OCI-LY1 (cell line): ENCODE measurements around the gene SLCO2A1.

ENCODE experiments used
- H2AFZ ChIP-seq: fragments of 200-600 bp; sonication (generic), shearing (Covaris generic); 2 replicates; pipeline ENCODE4 v1.6.0; 2014; ENCODE audit warnings: antibody characterized with exemption, mild to moderate bottlenecking, low read length
- H3F3A ChIP-seq: fragments of 200-600 bp; sonication (generic), shearing (Covaris generic); 2 replicates; pipeline ENCODE4 v1.6.0; 2014; ENCODE audit warnings: mild to moderate bottlenecking, antibody characterized with exemption, low read length, moderate library complexity; ENCODE audit not compliant: insufficient read depth
- H3K27ac ChIP-seq: fragments of 200-600 bp; sonication (generic); 2 replicates; pipeline ENCODE4 v1.5.1; 2014; ENCODE audit warnings: low read length, mixed run types, mild to moderate bottlenecking, low read depth; ENCODE audit not compliant: poor library complexity, severe bottlenecking
- H3K27me3 ChIP-seq: fragments of 200-600 bp; sonication (generic); 2 replicates; pipeline ENCODE4 v1.6.0; 2014; ENCODE audit warnings: antibody characterized with exemption, mild to moderate bottlenecking, low read length, moderate library complexity; ENCODE audit not compliant: insufficient read depth
- H3K36me3 ChIP-seq: fragments of 200-600 bp; sonication (generic); 2 replicates; pipeline ENCODE4 v1.6.1; 2014; ENCODE audit warnings: mild to moderate bottlenecking, antibody characterized with exemption, low read length, moderate library complexity, mixed read lengths; ENCODE audit not compliant: insufficient read depth
- H3K4me1 ChIP-seq: fragments of 200-600 bp; sonication (generic); 2 replicates; pipeline ENCODE4 v1.5.1; 2014; ENCODE audit warnings: mild to moderate bottlenecking, low read length, moderate library complexity; ENCODE audit not compliant: insufficient read depth, severe bottlenecking
- H3K4me2 ChIP-seq: fragments of 200-600 bp; sonication (generic), shearing (Covaris generic); 2 replicates; pipeline ENCODE4 v1.6.1; 2014; ENCODE audit warnings: low read length
- H3K4me3 ChIP-seq: fragments of 200-600 bp; sonication (generic); 2 replicates; pipeline ENCODE4 v1.5.1; 2014; ENCODE audit warnings: low read length, low read depth, mild to moderate bottlenecking, mixed read lengths; ENCODE audit not compliant: poor library complexity, severe bottlenecking
- H3K79me2 ChIP-seq: fragments of 200-600 bp; shearing (Covaris generic); 2 replicates; pipeline ENCODE4 v1.6.1; 2016; ENCODE audit warnings: mixed run types, low read length, mixed read lengths; ENCODE audit not compliant: insufficient read depth
- H3K9ac ChIP-seq: fragments of 200-600 bp; sonication (generic), shearing (Covaris generic); 2 replicates; pipeline ENCODE4 v1.6.1; 2014; ENCODE audit warnings: mild to moderate bottlenecking, low read length, mixed read lengths
- H3K9me2 ChIP-seq: fragments of 200-600 bp; sonication (generic), shearing (Covaris generic); 2 replicates; pipeline ENCODE4 v1.6.1; 2014; ENCODE audit warnings: low read depth, mild to moderate bottlenecking, low read length, mixed read lengths
- H3K9me3 ChIP-seq: fragments of 200-600 bp; shearing (Covaris generic); 2 replicates; pipeline ENCODE4 v1.6.1; 2014; ENCODE audit warnings: low read length, mixed read lengths
- H4K20me1 ChIP-seq: fragments of 200-600 bp; sonication (generic), shearing (Covaris generic); 2 replicates; pipeline ENCODE4 v1.6.0; 2016; ENCODE audit warnings: mild to moderate bottlenecking, low read length; ENCODE audit not compliant: insufficient read depth
- EZH2 ChIP-seq: fragments of 200-600 bp; sonication (generic), shearing (Covaris generic); IDR thresholded peaks from 2 replicates; pipeline ENCODE4 v1.8.0; 2017; ENCODE audit warnings: borderline replicate concordance, mixed run types, mild to moderate bottlenecking, antibody characterized with exemption, low read length, moderate library complexity, mixed read lengths
- TF ChIP-seq, protein P1 (sequence below): fragments of 200-600 bp; sonication (generic), shearing (Covaris generic); IDR thresholded peaks from 2 replicates; pipeline ENCODE4 v1.5.1; 2017; ENCODE audit warnings: mild to moderate bottlenecking, antibody characterized with exemption, low read length, moderate library complexity, mixed read lengths

The SLCO2A1 gene

DNA sequence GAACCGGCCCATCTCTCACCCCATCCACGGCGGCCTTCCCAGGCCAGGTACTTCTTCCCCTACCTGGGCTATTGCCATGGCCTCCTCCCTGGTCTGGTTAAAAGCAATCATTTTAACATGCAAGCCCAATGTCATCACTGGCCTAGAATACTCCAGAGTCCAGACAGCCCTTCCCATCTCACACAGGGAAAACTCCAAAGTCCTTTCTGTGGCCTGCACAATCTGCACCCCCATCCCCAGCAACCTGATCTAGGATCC lies 45.8 kb upstream of the SLCO2A1 start:
- Histone ChIP-seq H2AFZ (no peak overlapping the region), H3K4me1 (no peaks in the 10 kb centered on the region), H3K27ac (no peak overlapping the region), H3K9ac (no peak overlapping the region), H4K20me1 (no peaks in the 10 kb centered on the region), H3K9me3 (no peaks in the 10 kb centered on the region), H3F3A (no peaks in the 10 kb centered on the region), H3K4me2 (no peak overlapping the region), H3K9me2 (no peaks in the 10 kb centered on the region; the same call in 1 of the 2 replicates), H3K4me3 (no peak overlapping the region), H3K79me2 (no peaks in the 10 kb centered on the region), H3K27me3 (no peaks in the 10 kb centered on the region), H3K36me3 (no peaks in the 10 kb centered on the region)
- TF ChIP-seq, protein P1, sequence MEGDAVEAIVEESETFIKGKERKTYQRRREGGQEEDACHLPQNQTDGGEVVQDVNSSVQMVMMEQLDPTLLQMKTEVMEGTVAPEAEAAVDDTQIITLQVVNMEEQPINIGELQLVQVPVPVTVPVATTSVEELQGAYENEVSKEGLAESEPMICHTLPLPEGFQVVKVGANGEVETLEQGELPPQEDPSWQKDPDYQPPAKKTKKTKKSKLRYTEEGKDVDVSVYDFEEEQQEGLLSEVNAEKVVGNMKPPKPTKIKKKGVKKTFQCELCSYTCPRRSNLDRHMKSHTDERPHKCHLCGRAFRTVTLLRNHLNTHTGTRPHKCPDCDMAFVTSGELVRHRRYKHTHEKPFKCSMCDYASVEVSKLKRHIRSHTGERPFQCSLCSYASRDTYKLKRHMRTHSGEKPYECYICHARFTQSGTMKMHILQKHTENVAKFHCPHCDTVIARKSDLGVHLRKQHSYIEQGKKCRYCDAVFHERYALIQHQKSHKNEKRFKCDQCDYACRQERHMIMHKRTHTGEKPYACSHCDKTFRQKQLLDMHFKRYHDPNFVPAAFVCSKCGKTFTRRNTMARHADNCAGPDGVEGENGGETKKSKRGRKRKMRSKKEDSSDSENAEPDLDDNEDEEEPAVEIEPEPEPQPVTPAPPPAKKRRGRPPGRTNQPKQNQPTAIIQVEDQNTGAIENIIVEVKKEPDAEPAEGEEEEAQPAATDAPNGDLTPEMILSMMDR, result no peak
- TF ChIP-seq EZH2, result no peak

DNA sequence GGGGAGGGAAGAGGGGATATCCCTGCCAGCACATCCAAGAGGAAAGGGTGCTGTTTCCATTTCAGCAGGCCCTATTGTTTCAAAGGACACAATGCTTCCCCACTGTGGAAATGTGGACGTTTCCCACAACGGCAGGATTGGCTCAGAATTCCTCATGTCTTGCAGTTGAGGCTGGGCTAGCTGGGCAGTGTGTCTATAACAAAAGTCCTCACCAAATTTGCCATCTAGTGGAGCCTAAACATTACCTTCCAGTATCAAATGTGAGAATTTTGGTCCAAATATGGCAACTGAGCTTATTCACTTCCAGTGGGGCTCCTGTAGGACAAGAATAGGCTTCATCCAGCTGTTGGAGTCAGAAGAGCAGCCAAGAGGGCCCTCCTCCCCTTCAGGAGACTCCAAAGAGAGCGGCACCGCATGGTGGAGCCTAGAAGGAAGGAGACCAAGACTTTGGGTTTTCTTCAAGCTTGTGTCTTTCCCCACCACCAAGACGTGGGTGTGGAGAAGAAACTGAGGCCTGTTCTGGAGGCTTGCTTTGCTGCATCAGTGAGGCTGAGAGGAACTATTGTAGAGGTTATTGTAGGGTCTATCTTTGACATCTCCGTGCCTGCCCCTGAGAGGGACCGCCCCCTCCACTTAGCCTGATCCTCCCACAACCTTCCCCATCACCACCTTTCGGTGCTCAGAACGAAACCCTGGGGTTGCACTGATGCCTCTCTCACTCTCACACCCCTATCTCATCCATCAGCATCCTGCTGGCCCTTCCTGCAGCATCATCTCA lies 45.3 kb upstream of the SLCO2A1 start:
- Histone ChIP-seq H3K27ac (no peak overlapping the region), H3K36me3 (no peaks in the 10 kb centered on the region), H3K79me2 (no peaks in the 10 kb centered on the region), H3K4me1 (no peaks in the 10 kb centered on the region), H3K9me3 (no peaks in the 10 kb centered on the region), H3K9me2 (no peaks in the 10 kb centered on the region), H3K4me3 (no peak overlapping the region), H4K20me1 (no peaks in the 10 kb centered on the region), H3K9ac (no peak overlapping the region), H3F3A (no peaks in the 10 kb centered on the region), H3K4me2 (no peak overlapping the region), H3K27me3 (no peaks in the 10 kb centered on the region), H2AFZ (no peak overlapping the region)
- TF ChIP-seq, protein P1, result no peak
- TF ChIP-seq EZH2, result no peak

DNA sequence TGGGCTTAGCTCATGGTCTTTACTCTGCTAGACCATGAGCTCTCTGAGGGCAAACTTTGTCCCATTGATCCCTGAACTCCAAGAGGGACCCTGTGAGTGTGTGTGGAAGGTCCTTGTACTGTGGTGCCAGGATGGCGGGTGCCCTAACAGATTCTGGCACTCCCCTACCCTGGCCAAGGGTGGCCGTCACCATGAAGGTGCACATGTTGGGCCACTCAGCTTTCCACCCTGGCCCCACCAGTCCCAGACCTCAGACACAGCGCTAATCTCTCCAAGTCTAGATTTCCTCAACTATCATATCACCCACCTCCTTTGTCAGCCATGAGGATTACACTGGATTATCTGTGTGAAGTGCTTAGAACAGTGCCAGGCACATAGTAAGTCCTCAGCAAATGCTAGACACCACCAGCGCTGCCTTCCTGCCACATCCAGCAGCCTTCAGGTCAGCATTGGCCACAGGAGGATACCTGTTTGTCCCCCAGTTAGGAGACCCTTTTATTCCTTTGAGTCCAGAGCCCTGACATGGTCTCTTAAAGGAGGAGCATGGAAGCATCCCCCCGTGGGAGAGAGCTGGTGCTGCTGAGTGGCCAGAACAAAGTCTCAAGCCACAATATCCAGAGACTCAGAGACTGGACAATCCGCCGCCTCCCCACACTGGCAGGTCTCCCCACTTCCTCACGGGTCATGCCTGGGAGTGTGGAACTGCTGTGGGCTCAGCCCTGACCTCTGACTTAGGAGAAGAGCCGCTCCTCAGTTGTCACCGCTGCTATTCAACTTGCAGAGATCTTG lies 44.5 kb upstream of the SLCO2A1 start:
- no peaks in the 10 kb centered on the region for H3K4me1 ChIP-seq
- H3K36me3 ChIP-seq, result no peaks in the 10 kb centered on the region
- no peak overlapping the region for H3K4me3 ChIP-seq
- no peaks in the 10 kb centered on the region for H3K9me3 ChIP-seq
- no peak overlapping the region for H3K9ac ChIP-seq
- no peak overlapping the region for H3K4me2 ChIP-seq
- no peaks in the 10 kb centered on the region for H3K27me3 ChIP-seq
- H3K9me2 ChIP-seq, result no peaks in the 10 kb centered on the region
- no peak overlapping the region for H3K27ac ChIP-seq
- H3F3A ChIP-seq, result no peaks in the 10 kb centered on the region
- H3K79me2 ChIP-seq, result no peaks in the 10 kb centered on the region
- H4K20me1 ChIP-seq, result no peaks in the 10 kb centered on the region
- H2AFZ ChIP-seq, result no peak overlapping the region
- TF ChIP-seq, protein P1, result no peak
- no peak for TF ChIP-seq EZH2
